HS-27A (cell line): Measurements from ENCODE around the gene INPP5A.
A peak's percentile ranks its signal among the peaks of the same experiment; 100 is the strongest.

Experiments
- DNase-seq: peaks from one replicate; pipeline ENCODE4 v3.0.0-alpha.2; 2012; ENCODE audit warnings: low read depth, missing footprints

INPP5A gene

GRCh38 chr10:132517951-132518521, 19.6 kb upstream of the INPP5A start:
- DNase-seq = no peak

GRCh38 chr10:132518572-132519381, 18.8 kb upstream of the INPP5A start:
- DNase-seq = no peak

GRCh38 chr10:132519382-132520176, 18.0 kb upstream of the INPP5A start:
- DNase-seq = no peak

GRCh38 chr10:132520177-132520811, 17.3 kb upstream of the INPP5A start:
- DNase-seq = no peak

GRCh38 chr10:132521041-132521465, 16.5 kb upstream of the INPP5A start:
- DNase-seq = no peak

- DNase-seq = no peak
Observed at GRCh38 chr10:132521466-132522102, 16.0 kb upstream of the INPP5A start.

GRCh38 chr10:132522521-132523411, 14.8 kb upstream of the INPP5A start:
- DNase-seq = no peak

GRCh38 chr10:132523561-132524442, 13.8 kb upstream of the INPP5A start:
- DNase-seq = no peak

GRCh38 chr10:132524443-132525285, 12.9 kb upstream of the INPP5A start:
- DNase-seq = no peak

- DNase-seq = no peak
Observed at GRCh38 chr10:132526676-132527075, 10.9 kb upstream of the INPP5A start.

GRCh38 chr10:132527339-132528063, 10.1 kb upstream of the INPP5A start:
- no peak for DNase-seq

- DNase-seq = no peak
Observed at GRCh38 chr10:132528064-132528691, 9.4 kb upstream of the INPP5A start.

GRCh38 chr10:132532179-132532578, 5.4 kb upstream of the INPP5A start:
- DNase-seq = no peak

- peak; percentile 59 for DNase-seq
Observed at GRCh38 chr10:132532749-132533560, 4.6 kb upstream of the INPP5A start.

- DNase-seq = no peak
Observed at GRCh38 chr10:132533571-132534260, 3.9 kb upstream of the INPP5A start.

- no peak for DNase-seq
Observed at GRCh38 chr10:132534391-132535064, 3.1 kb upstream of the INPP5A start.
